Measurements from ENCODE around the gene BBS1. TPM values are rescaled to one million over a fixed set of nuclear protein-coding genes. Genes with fewer than 3 reads are reported as not detected.
A peak's percentile ranks its signal among the peaks of the same experiment; 100 is the strongest.

The BBS1 gene
- total RNA-seq, 1 experiment from 2014 or later, result 32.2 TPM

- no peaks in the 10 kb centered on the region for H3K27me3 Mint-ChIP-seq (ENCODE audit: unreplicated experiment)
- no peak overlapping the region for H3K4me3 Mint-ChIP-seq (ENCODE audit: low read depth, unreplicated experiment)
- no peaks in the 10 kb centered on the region for H3K9me3 Mint-ChIP-seq (ENCODE audit: low read depth, unreplicated experiment)
- intact Hi-C loops (cut with micrococcal nuclease; ENCODE audit: unreplicated experiment), result no loop called here
- H3K36me3 Mint-ChIP-seq (ENCODE audit: insufficient read depth, unreplicated experiment), result peaks cover 14% of the 10 kb centered on the region
- TF ChIP-seq CTCF (IDR thresholded peaks at IDR 0.05; ENCODE audit: unreplicated experiment), result no peak
- no peaks in the 10 kb centered on the region for H3K4me1 Mint-ChIP-seq (ENCODE audit: low read depth, unreplicated experiment)
- CTCF ChIA-PET, result interaction anchor here (1.5 kb wide), 1 partner anchor 21 kb away, joined by 3 read pairs; the partner anchor contains the start of gene BBS1
- no peak for DNase-seq
- no peak overlapping the region for H3K27ac Mint-ChIP-seq (ENCODE audit: unreplicated experiment)
- BruUV-seq (replicated peaks), result no TSS peak
Measured at GRCh38 chr11:66489636-66490035, 20.8 kb upstream of the BBS1 start.

GRCh38 chr11:66491315-66491935 lies 19.0 kb upstream of the BBS1 start:
- Mint-ChIP-seq H3K27ac (ENCODE audit: unreplicated experiment) (no peak overlapping the region), H3K4me3 (ENCODE audit: low read depth, unreplicated experiment) (no peak overlapping the region), H3K9me3 (ENCODE audit: low read depth, unreplicated experiment) (no peaks in the 10 kb centered on the region), H3K27me3 (ENCODE audit: unreplicated experiment) (no peaks in the 10 kb centered on the region), H3K36me3 (ENCODE audit: insufficient read depth, unreplicated experiment) (peaks cover 19% of the 10 kb centered on the region), H3K4me1 (ENCODE audit: low read depth, unreplicated experiment) (no peaks in the 10 kb centered on the region)
- no peak for DNase-seq
- CTCF ChIA-PET, result interaction anchor here (0.6 to 1.4 kb wide), 4 partner anchors 61 to 1159 kb away, joined by 3 to 5 read pairs (median 4); partner anchors contain the start of gene ACY3
- no TSS peak for BruUV-seq (replicated peaks)
- intact Hi-C loops (cut with micrococcal nuclease; ENCODE audit: unreplicated experiment), result no loop called here
- TF ChIP-seq CTCF (IDR thresholded peaks at IDR 0.05; ENCODE audit: unreplicated experiment), result peak; percentile 32

GRCh38 chr11:66492161-66492865 lies 18.1 kb upstream of the BBS1 start:
- no peak overlapping the region for H3K27ac Mint-ChIP-seq (ENCODE audit: unreplicated experiment)
- BruUV-seq (replicated peaks), result no TSS peak
- no peak overlapping the region for H3K4me3 Mint-ChIP-seq (ENCODE audit: low read depth, unreplicated experiment)
- no peak for TF ChIP-seq CTCF (IDR thresholded peaks at IDR 0.05; ENCODE audit: unreplicated experiment)
- no peaks in the 10 kb centered on the region for H3K27me3 Mint-ChIP-seq (ENCODE audit: unreplicated experiment)
- CTCF ChIA-PET, result interaction anchor here (0.6 to 1.4 kb wide), 4 partner anchors 12 to 1158 kb away, joined by 3 to 5 read pairs (median 4); partner anchors contain the start of genes ACY3 and DPP3
- DNase-seq, result no peak
- no peaks in the 10 kb centered on the region for H3K4me1 Mint-ChIP-seq (ENCODE audit: low read depth, unreplicated experiment)
- intact Hi-C loops (cut with micrococcal nuclease; ENCODE audit: unreplicated experiment), result no loop called here
- H3K36me3 Mint-ChIP-seq (ENCODE audit: insufficient read depth, unreplicated experiment), result peaks cover 25% of the 10 kb centered on the region
- no peaks in the 10 kb centered on the region for H3K9me3 Mint-ChIP-seq (ENCODE audit: low read depth, unreplicated experiment)

- DNase-seq, result no peak
- CTCF ChIA-PET, result interaction anchor here (1.3 kb wide), 1 partner anchor 13 kb away, joined by 3 read pairs; the partner anchor contains the start of gene DPP3
- Mint-ChIP-seq H3K9me3 (ENCODE audit: low read depth, unreplicated experiment) (no peaks in the 10 kb centered on the region), H3K36me3 (ENCODE audit: insufficient read depth, unreplicated experiment) (peaks cover 25% of the 10 kb centered on the region), H3K4me1 (ENCODE audit: low read depth, unreplicated experiment) (no peaks in the 10 kb centered on the region), H3K4me3 (ENCODE audit: low read depth, unreplicated experiment) (no peak overlapping the region), H3K27me3 (ENCODE audit: unreplicated experiment) (no peaks in the 10 kb centered on the region), H3K27ac (ENCODE audit: unreplicated experiment) (no peak overlapping the region)
- no peak for TF ChIP-seq CTCF (IDR thresholded peaks at IDR 0.05; ENCODE audit: unreplicated experiment)
- BruUV-seq (replicated peaks), result no TSS peak
- intact Hi-C loops (cut with micrococcal nuclease; ENCODE audit: unreplicated experiment), result no loop called here
Measured at GRCh38 chr11:66493130-66493529, 17.3 kb upstream of the BBS1 start.
